ENCODE results near the gene KLC1.

GRCh38 chr14:103731481-103731880 is 102.5 kb downstream of the KLC1 start:
- TF ChIP-seq EZH2 (IDR thresholded peaks at IDR 0.05), result no peak
- TF ChIP-seq POLR2AphosphoS5 (IDR thresholded peaks at IDR 0.05; ENCODE audit: borderline replicate concordance, low read depth, low read length), result no peak
- no peak for TF ChIP-seq FOXP2 (optimal IDR thresholded peaks at IDR 0.05; ENCODE audit: control extremely low read depth, extremely low read length, insufficient read depth)

Data from SK-N-MC (cell line).